Skin of body (tissue), 2 donors: ENCODE data around the gene ABHD4. TPM values are rescaled to one million over a fixed set of nuclear protein-coding genes. Genes with fewer than 3 reads are reported as not detected.
"Not testable (repeated sequence)": the region's sequence is repeated elsewhere in the genome, so short reads cannot be mapped to it uniquely, and the experiment has no call there.

Source experiments
- DNase-seq: peaks from one replicate; lab custom pipeline; 2025; lab: John Stamatoyannopoulos, UW
- total RNA-seq: library from RNA; depleted of rRNA; stranded (reverse); fragments of >200 nt; gene quantifications from one replicate; pipeline ENCODE4 v1.2.3, GENCODE V29; 2014

ABHD4 gene
- total RNA-seq = 11.3 TPM

GRCh38 chr14:22598099-22598895, at the start of gene ABHD4:
TSS of gene ABHD4 (plus strand) at chr14:22598300. CDS start at chr14:22598307, 7 bp downstream.
- DNase-seq = peak; percentile 35

- DNase-seq = no peak
Measured at GRCh38 chr14:22549324-22549962, 48.7 kb upstream of the ABHD4 start.

- DNase-seq = no peak
Measured at GRCh38 chr14:22549981-22550673, 48.0 kb upstream of the ABHD4 start.

- DNase-seq = no peak
Measured at GRCh38 chr14:22551605-22551997, 46.5 kb upstream of the ABHD4 start.

GRCh38 chr14:22552001-22552826, 45.9 kb upstream of the ABHD4 start:
- no peak for DNase-seq

GRCh38 chr14:22552827-22553076, 45.3 kb upstream of the ABHD4 start:
- no peak for DNase-seq

- DNase-seq = no peak
Measured at GRCh38 chr14:22553445-22553844, 44.7 kb upstream of the ABHD4 start.

GRCh38 chr14:22553861-22554497, 44.1 kb upstream of the ABHD4 start:
- not testable (repeated sequence) for DNase-seq

- no peak for DNase-seq
Measured at GRCh38 chr14:22554498-22555383, 43.4 kb upstream of the ABHD4 start.

GRCh38 chr14:22555384-22556011, 42.6 kb upstream of the ABHD4 start:
- no peak for DNase-seq

- DNase-seq = no peak
Measured at GRCh38 chr14:22556021-22556989, 41.8 kb upstream of the ABHD4 start.

- peak; percentile 73 for DNase-seq
Measured at GRCh38 chr14:22556990-22557623, 41.0 kb upstream of the ABHD4 start.

- DNase-seq = no peak
Measured at GRCh38 chr14:22557846-22558220, 40.3 kb upstream of the ABHD4 start.

GRCh38 chr14:22558221-22558913, 39.7 kb upstream of the ABHD4 start:
- DNase-seq = no peak

GRCh38 chr14:22559041-22559440, 39.1 kb upstream of the ABHD4 start:
- no peak for DNase-seq

GRCh38 chr14:22560662-22561365, 37.3 kb upstream of the ABHD4 start:
- DNase-seq = no peak

GRCh38 chr14:22561366-22561660, 36.8 kb upstream of the ABHD4 start:
- no peak for DNase-seq
